SJSA1 (cell line): ENCODE data around the gene SRD5A3. TPM values are rescaled to one million over a fixed set of nuclear protein-coding genes. Genes with fewer than 3 reads are reported as not detected.

Experiments
- DNase-seq, 2 experiments: peaks; one replicate each; pipeline ENCODE4 v3.0.0-alpha.2; 2015 to 2020; ENCODE audit warnings: low spot score in 2 of 2, low read depth in 1 of 2
- H3K27ac ChIP-seq: fragments of 250-450 bp; sonication (Bioruptor Pico); 2 replicates; pipeline ENCODE4 v1.5.1; 2020; ENCODE audit warnings: mild to moderate bottlenecking, moderate library complexity
- H3K27me3 ChIP-seq: fragments of 250-450 bp; sonication (Bioruptor Pico); replicated peaks from 2 replicates; pipeline ENCODE4 v1.5.1; 2020; ENCODE audit warnings: mild to moderate bottlenecking, moderate library complexity
- H3K36me3 ChIP-seq: fragments of 250-450 bp; sonication (Bioruptor Pico); 2 replicates; pipeline ENCODE4 v1.5.1; 2020; ENCODE audit warnings: mild to moderate bottlenecking
- H3K4me1 ChIP-seq: fragments of 250-450 bp; sonication (Bioruptor Pico); replicated peaks from 2 replicates; pipeline ENCODE4 v1.6.1; 2021; ENCODE audit warnings: mild to moderate bottlenecking
- H3K4me3 ChIP-seq: fragments of 250-450 bp; sonication (Bioruptor Pico); 2 replicates; pipeline ENCODE4 v1.5.1; 2020; ENCODE audit warnings: mild to moderate bottlenecking
- H3K9me3 ChIP-seq: fragments of 250-450 bp; sonication (Bioruptor Pico); replicated peaks from 2 replicates; pipeline ENCODE4 v1.5.1; 2020; ENCODE audit warnings: mild to moderate bottlenecking
- total RNA-seq: library from RNA; depleted of rRNA; stranded (reverse); fragments of >200 nt; shearing (Covaris generic); gene quantifications from 2 replicates; pipeline ENCODE4 v1.2.3, GENCODE V29; 2014; rRNA removed

SRD5A3 gene
- total RNA-seq, 1 experiment from 2014 or later: 13.6 TPM

DNA sequence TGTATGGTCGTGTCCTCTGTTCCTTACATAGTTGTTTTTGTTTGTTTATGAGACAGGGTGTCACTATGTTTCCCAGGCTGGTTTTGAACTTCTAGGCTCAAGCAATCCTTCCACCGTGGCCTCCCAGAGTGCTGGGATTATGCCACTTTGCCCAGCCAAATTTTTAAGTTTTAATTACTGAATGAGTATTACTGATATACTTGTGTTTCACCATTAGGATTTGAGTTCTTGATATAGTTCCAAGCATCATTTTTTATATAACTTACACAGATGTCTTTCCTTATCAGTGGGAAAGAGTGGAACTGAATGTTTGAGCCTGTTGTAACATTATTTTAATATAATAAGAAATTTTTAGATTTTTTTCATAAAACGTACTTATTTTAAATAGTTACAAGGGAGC is 70.1 kb downstream of the SRD5A3 start:
- peaks cover 70% of the 10 kb centered on the region for H3K36me3 ChIP-seq
- no peaks in the 10 kb centered on the region for H3K4me1 ChIP-seq
- H3K9me3 ChIP-seq: no peaks in the 10 kb centered on the region
- no peak overlapping the region for H3K4me3 ChIP-seq
- H3K27me3 ChIP-seq: no peaks in the 10 kb centered on the region
- DNase-seq: no peak
- no peak overlapping the region for H3K27ac ChIP-seq

Other genes starting within 250 kb of the SRD5A3 start
- gene KDR, start 220.6 kb upstream of the SRD5A3 start, total RNA-seq: 0.16 TPM in 1 of 2 replicates, not detected in the other
- 178 and 196 TPM in 2 replicates for gene TMEM165, start 49.7 kb downstream of the SRD5A3 start, total RNA-seq
- 22.5 and 53.0 TPM in 2 replicates for gene CLOCK, start 200.7 kb downstream of the SRD5A3 start, total RNA-seq
- not detected in 2 replicates for gene PDCL2, start 246.0 kb downstream of the SRD5A3 start, total RNA-seq